ENCODE measurements around the gene EYS.

DNA sequence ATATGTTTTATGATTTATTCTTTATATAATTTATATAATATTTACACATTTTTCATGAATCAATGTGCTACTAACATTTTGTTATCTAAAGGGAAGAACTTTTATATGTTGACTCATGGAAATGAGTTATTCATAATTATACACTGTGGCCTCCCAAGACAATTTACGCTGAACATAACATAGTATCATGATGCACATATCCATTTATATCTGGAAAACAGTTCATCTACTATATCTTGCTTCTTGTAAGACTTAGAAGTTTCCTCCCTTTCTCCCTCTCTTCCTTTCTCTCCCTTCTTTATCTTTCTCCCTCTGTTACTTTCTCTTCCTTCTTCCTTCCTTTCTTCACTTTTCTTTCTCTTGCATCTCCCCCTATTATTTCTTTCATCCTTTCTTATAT is 1.1 kb upstream of the EYS start:
- no peak for TF ChIP-seq FOXJ3 (CRISPR knock-in tag; IDR thresholded peaks at IDR 0.05)
- TF ChIP-seq, protein P1, sequence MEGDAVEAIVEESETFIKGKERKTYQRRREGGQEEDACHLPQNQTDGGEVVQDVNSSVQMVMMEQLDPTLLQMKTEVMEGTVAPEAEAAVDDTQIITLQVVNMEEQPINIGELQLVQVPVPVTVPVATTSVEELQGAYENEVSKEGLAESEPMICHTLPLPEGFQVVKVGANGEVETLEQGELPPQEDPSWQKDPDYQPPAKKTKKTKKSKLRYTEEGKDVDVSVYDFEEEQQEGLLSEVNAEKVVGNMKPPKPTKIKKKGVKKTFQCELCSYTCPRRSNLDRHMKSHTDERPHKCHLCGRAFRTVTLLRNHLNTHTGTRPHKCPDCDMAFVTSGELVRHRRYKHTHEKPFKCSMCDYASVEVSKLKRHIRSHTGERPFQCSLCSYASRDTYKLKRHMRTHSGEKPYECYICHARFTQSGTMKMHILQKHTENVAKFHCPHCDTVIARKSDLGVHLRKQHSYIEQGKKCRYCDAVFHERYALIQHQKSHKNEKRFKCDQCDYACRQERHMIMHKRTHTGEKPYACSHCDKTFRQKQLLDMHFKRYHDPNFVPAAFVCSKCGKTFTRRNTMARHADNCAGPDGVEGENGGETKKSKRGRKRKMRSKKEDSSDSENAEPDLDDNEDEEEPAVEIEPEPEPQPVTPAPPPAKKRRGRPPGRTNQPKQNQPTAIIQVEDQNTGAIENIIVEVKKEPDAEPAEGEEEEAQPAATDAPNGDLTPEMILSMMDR (IDR thresholded peaks at IDR 0.05), result no peak
- TF ChIP-seq RAD21 (IDR thresholded peaks at IDR 0.05; ENCODE audit: low read length), result no peak
- TF ChIP-seq, protein P2, sequence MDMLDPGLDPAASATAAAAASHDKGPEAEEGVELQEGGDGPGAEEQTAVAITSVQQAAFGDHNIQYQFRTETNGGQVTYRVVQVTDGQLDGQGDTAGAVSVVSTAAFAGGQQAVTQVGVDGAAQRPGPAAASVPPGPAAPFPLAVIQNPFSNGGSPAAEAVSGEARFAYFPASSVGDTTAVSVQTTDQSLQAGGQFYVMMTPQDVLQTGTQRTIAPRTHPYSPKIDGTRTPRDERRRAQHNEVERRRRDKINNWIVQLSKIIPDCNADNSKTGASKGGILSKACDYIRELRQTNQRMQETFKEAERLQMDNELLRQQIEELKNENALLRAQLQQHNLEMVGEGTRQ (IDR thresholded peaks at IDR 0.05; ENCODE audit: borderline replicate concordance, low read depth, low read length), result no peak
- TF ChIP-seq, protein P3, sequence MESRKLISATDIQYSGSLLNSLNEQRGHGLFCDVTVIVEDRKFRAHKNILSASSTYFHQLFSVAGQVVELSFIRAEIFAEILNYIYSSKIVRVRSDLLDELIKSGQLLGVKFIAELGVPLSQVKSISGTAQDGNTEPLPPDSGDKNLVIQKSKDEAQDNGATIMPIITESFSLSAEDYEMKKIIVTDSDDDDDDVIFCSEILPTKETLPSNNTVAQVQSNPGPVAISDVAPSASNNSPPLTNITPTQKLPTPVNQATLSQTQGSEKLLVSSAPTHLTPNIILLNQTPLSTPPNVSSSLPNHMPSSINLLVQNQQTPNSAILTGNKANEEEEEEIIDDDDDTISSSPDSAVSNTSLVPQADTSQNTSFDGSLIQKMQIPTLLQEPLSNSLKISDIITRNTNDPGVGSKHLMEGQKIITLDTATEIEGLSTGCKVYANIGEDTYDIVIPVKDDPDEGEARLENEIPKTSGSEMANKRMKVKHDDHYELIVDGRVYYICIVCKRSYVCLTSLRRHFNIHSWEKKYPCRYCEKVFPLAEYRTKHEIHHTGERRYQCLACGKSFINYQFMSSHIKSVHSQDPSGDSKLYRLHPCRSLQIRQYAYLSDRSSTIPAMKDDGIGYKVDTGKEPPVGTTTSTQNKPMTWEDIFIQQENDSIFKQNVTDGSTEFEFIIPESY (IDR thresholded peaks at IDR 0.05; ENCODE audit: borderline replicate concordance, low read depth), result no peak
- TF ChIP-seq EZH2phosphoT487 (IDR thresholded peaks at IDR 0.05; ENCODE audit: borderline replicate concordance, low read depth), result no peak
- TF ChIP-seq RCOR1 (IDR thresholded peaks at IDR 0.05; ENCODE audit: low read length), result no peak
- TF ChIP-seq, protein P4, sequence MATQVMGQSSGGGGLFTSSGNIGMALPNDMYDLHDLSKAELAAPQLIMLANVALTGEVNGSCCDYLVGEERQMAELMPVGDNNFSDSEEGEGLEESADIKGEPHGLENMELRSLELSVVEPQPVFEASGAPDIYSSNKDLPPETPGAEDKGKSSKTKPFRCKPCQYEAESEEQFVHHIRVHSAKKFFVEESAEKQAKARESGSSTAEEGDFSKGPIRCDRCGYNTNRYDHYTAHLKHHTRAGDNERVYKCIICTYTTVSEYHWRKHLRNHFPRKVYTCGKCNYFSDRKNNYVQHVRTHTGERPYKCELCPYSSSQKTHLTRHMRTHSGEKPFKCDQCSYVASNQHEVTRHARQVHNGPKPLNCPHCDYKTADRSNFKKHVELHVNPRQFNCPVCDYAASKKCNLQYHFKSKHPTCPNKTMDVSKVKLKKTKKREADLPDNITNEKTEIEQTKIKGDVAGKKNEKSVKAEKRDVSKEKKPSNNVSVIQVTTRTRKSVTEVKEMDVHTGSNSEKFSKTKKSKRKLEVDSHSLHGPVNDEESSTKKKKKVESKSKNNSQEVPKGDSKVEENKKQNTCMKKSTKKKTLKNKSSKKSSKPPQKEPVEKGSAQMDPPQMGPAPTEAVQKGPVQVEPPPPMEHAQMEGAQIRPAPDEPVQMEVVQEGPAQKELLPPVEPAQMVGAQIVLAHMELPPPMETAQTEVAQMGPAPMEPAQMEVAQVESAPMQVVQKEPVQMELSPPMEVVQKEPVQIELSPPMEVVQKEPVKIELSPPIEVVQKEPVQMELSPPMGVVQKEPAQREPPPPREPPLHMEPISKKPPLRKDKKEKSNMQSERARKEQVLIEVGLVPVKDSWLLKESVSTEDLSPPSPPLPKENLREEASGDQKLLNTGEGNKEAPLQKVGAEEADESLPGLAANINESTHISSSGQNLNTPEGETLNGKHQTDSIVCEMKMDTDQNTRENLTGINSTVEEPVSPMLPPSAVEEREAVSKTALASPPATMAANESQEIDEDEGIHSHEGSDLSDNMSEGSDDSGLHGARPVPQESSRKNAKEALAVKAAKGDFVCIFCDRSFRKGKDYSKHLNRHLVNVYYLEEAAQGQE (IDR thresholded peaks at IDR 0.05; ENCODE audit: low read depth, low read length), result no peak
- TF ChIP-seq SMC3 (IDR thresholded peaks at IDR 0.05; ENCODE audit: low read depth, low read length), result no peak
- TF ChIP-seq EP300 (IDR thresholded peaks at IDR 0.05; ENCODE audit: borderline replicate concordance in 1 of 2, low read depth in 1 of 2, low read length in 1 of 2), result no peak
- TF ChIP-seq, protein P5, sequence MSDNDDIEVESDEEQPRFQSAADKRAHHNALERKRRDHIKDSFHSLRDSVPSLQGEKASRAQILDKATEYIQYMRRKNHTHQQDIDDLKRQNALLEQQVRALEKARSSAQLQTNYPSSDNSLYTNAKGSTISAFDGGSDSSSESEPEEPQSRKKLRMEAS (IDR thresholded peaks at IDR 0.05; ENCODE audit: low read depth), result no peak
- TF ChIP-seq CHD2 (IDR thresholded peaks at IDR 0.05; ENCODE audit: low read length, partially characterized antibody), result no peak
- no peak for TF ChIP-seq FOXM1 (IDR thresholded peaks at IDR 0.05; ENCODE audit: low read depth)
- no peak for TF ChIP-seq RXRA (IDR thresholded peaks at IDR 0.05; ENCODE audit: borderline replicate concordance, low read depth)

All from SK-N-SH (cell line).